Right atrium auricular region (tissue), 2 donors: ENCODE data around the gene ST6GALNAC3. TPM values are rescaled to one million over a fixed set of nuclear protein-coding genes. Genes with fewer than 3 reads are reported as not detected.

ENCODE experiments used
- DNase-seq: peaks from one replicate; pipeline ENCODE4 v3.0.0-alpha.2; 2019; ENCODE audit warnings: low spot score
- H3K27ac ChIP-seq, 2 donors: fragments of 200-600 bp; sonication (generic); 1 replicate in 1 of 2; 2 replicates in 1 of 2; pipeline ENCODE4 v1.5.1; 2016 to 2019
- H3K27me3 ChIP-seq, 2 donors: fragments of 200-600 bp; sonication (generic); one replicate each; pipeline versions ENCODE4 v1.5.1 to v1.6.0; 2017 to 2019
- H3K36me3 ChIP-seq: fragments of 200-600 bp; sonication (generic); one replicate; pipeline ENCODE4 v1.5.1; 2016
- H3K4me1 ChIP-seq, 2 donors: fragments of 200-600 bp; sonication (generic); one replicate each; pipeline versions ENCODE4 v1.5.1 to v1.6.0; 2017 to 2019
- H3K4me3 ChIP-seq, 2 donors: fragments of 200-600 bp; sonication (generic); 1 replicate in 1 of 2; 2 replicates in 1 of 2; pipeline ENCODE4 v1.5.1; 2017 to 2019; ENCODE audit warnings: mild to moderate bottlenecking in 1 of 2, moderate library complexity in 1 of 2
- H3K9me3 ChIP-seq, 2 donors: fragments of 200-600 bp; sonication (generic); one replicate each; pipeline ENCODE4 v1.5.1; 2019
- total RNA-seq, 2 donors: library from RNA; depleted of rRNA; stranded (reverse); fragments of >200 nt; gene quantifications; one replicate each; pipeline ENCODE4 v1.1.0, GENCODE V29; 2016
- TF ChIP-seq, protein P1 (sequence below), 2 donors: fragments of 200-600 bp; sonication (generic); IDR thresholded peaks; one replicate each; pipeline ENCODE4 v1.5.1; 2019; ENCODE audit warnings: antibody characterized with exemption in 2 of 2

ST6GALNAC3 gene
- total RNA-seq, result 1 to 10 TPM; 6.8 to 9.3 TPM

DNA sequence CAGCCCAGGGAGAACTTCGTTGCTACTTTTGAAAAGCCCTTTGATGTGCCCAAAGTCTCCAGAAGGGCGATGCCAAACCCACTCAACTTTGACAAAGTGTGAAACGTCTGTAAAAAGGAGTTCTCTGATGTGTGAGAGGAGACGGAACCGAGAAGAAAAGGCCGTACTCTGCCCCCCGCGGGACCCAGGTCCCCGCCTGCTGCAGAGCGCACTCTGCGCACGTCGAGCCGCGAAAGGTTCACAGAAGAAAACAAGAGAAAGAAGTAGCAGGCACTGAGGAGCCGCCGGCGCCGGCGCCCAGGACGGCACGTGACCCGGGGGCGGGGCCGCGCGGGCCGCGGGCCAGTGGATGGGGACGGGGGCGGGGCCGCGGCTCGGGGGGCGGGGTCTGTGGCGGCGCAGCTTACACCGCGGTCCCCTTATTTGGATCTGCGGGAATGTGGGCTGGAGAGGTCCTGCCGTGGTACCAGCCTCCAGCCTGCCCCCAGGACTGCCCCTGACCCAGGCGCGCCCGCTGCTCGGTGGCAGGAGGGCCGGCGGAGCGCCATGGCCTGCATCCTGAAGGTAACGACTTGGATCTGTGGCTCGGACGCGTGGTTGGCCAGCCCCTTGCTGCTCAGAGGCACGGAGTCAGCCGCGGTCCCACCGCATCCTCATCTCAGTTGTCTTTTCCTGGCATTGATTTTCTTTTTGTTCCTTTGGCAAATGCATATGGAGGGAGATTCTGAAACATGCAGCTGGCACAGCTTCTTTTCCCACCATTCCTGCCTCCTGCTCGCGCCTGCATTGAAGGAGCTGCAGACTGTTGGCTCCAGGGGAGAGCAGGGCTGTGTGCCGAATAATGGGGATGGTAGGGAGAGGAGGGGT, at the start of gene ST6GALNAC3:
Gene ST6GALNAC3, plus strand, starts transcription at position 426 of the 867 bp plus-strand sequence.
- DNase-seq, result peak; percentile 82
- no peaks in the 10 kb centered on the region for H3K36me3 ChIP-seq
- H3K4me3 ChIP-seq, result peak within 1 kb of the TSS; percentile 52 to 62
- peak within 1 kb of the TSS; percentile 66 to 68 for H3K27ac ChIP-seq
- no peaks in the 10 kb centered on the region for H3K9me3 ChIP-seq
- peaks cover 0 to 7% of the 10 kb centered on the region in 2 donors for H3K4me1 ChIP-seq
- H3K27me3 ChIP-seq, result no peaks in the 10 kb centered on the region
- TF ChIP-seq, protein P1, sequence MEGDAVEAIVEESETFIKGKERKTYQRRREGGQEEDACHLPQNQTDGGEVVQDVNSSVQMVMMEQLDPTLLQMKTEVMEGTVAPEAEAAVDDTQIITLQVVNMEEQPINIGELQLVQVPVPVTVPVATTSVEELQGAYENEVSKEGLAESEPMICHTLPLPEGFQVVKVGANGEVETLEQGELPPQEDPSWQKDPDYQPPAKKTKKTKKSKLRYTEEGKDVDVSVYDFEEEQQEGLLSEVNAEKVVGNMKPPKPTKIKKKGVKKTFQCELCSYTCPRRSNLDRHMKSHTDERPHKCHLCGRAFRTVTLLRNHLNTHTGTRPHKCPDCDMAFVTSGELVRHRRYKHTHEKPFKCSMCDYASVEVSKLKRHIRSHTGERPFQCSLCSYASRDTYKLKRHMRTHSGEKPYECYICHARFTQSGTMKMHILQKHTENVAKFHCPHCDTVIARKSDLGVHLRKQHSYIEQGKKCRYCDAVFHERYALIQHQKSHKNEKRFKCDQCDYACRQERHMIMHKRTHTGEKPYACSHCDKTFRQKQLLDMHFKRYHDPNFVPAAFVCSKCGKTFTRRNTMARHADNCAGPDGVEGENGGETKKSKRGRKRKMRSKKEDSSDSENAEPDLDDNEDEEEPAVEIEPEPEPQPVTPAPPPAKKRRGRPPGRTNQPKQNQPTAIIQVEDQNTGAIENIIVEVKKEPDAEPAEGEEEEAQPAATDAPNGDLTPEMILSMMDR (IDR thresholded peaks at IDR 0.05), result no peak

DNA sequence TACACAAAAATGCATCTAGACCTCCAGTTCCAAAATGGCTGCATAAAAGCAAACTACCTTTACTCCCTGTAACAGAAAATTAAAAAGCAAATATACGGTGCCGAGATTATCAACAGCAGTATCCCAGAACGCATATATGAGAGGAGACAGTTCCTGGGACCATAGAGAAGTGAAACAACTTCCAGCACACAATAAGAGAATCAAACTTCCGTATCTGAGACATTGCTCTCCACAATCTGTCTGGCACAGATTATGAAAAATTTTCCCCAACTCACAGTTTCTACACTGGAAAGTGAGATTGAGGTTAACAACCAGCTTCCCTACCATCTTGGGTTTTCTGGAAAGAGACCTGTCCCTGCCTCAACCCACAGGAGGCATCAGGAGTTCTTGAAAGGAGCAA, 47.2 kb upstream of the ST6GALNAC3 start:
- TF ChIP-seq, protein P1 (IDR thresholded peaks at IDR 0.05), result no peak
- Histone ChIP-seq H3K4me3 (no peak overlapping the region), H3K36me3 (no peaks in the 10 kb centered on the region), H3K27ac (no peak overlapping the region), H3K27me3 (no peaks in the 10 kb centered on the region), H3K4me1 (no peaks in the 10 kb centered on the region), H3K9me3 (no peaks in the 10 kb centered on the region)
- DNase-seq, result no peak

- DNase-seq, result no peak
- no peaks in the 10 kb centered on the region for H3K4me1 ChIP-seq
- H3K4me3 ChIP-seq, result no peak overlapping the region
- H3K27ac ChIP-seq, result no peak overlapping the region
- no peaks in the 10 kb centered on the region for H3K9me3 ChIP-seq
- no peaks in the 10 kb centered on the region for H3K27me3 ChIP-seq
- no peaks in the 10 kb centered on the region for H3K36me3 ChIP-seq
- TF ChIP-seq, protein P1 (IDR thresholded peaks at IDR 0.05), result no peak
Measured at GRCh38 chr1:76029331-76029730, 45.2 kb upstream of the ST6GALNAC3 start.

DNA sequence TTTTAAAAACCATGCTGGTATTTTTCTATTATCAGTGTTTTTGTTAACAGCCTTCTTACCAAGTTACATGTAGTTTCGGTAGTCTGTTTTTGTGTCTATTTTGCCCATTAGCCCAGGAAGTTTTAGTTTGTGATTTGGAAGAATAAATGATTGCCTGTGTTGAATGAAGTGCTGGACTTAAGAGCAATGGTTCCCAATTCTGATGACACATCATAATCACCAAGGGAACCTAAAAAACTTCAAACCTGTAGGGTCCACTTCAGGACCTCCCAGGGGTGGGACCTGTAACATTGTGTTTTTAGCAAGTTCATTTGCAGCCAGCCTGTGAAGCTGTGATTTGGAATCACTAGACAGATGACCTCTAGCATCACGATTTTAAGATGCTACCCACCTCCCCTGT, 43.0 kb upstream of the ST6GALNAC3 start:
- Histone ChIP-seq H3K36me3 (no peaks in the 10 kb centered on the region), H3K27ac (no peak overlapping the region), H3K4me3 (no peak overlapping the region), H3K4me1 (no peaks in the 10 kb centered on the region), H3K9me3 (no peaks in the 10 kb centered on the region), H3K27me3 (no peaks in the 10 kb centered on the region)
- TF ChIP-seq, protein P1 (IDR thresholded peaks at IDR 0.05), result no peak
- no peak for DNase-seq

DNA sequence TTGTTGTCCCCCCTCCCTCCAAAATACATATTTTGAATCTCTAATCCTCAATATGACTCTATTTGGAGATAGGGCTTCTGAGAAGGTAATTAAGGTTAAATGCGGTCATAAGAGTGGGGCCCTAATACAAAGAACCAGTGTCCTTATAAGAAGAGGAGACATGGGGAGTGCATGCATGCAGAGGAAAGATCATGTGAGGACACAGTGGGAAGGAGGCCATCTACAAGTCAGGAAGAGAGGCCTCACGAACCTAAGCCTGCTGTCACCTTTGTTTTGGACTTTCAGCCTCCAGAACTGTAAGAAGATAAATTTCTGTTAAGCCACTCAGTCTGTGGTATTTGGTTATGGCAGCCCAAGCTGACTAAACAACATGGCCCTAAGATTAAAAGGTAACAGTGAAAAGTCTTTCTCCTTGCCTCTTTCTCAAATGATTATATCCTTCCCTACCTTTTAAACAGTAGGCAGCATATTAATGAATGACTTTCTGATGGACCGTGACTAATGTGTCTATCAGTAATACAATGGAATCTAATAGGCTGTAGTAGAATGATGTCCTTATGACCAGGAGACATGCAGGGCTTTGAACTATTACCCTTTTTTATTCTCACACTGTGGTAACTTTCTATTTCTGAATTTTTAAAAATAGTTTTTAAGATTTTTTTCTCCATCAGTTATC, 40.6 kb upstream of the ST6GALNAC3 start:
- H3K4me1 ChIP-seq, result no peaks in the 10 kb centered on the region
- H3K36me3 ChIP-seq, result no peaks in the 10 kb centered on the region
- no peak overlapping the region for H3K27ac ChIP-seq
- H3K27me3 ChIP-seq, result no peaks in the 10 kb centered on the region
- no peaks in the 10 kb centered on the region for H3K9me3 ChIP-seq
- TF ChIP-seq, protein P1 (IDR thresholded peaks at IDR 0.05), result no peak
- DNase-seq, result no peak
- no peak overlapping the region for H3K4me3 ChIP-seq
